ENCODE data around the gene RASGRF1.

- TF ChIP-seq EZH2 (IDR thresholded peaks at IDR 0.05; ENCODE audit: low read length, missing control alignments): no peak
- TF ChIP-seq, protein P1, sequence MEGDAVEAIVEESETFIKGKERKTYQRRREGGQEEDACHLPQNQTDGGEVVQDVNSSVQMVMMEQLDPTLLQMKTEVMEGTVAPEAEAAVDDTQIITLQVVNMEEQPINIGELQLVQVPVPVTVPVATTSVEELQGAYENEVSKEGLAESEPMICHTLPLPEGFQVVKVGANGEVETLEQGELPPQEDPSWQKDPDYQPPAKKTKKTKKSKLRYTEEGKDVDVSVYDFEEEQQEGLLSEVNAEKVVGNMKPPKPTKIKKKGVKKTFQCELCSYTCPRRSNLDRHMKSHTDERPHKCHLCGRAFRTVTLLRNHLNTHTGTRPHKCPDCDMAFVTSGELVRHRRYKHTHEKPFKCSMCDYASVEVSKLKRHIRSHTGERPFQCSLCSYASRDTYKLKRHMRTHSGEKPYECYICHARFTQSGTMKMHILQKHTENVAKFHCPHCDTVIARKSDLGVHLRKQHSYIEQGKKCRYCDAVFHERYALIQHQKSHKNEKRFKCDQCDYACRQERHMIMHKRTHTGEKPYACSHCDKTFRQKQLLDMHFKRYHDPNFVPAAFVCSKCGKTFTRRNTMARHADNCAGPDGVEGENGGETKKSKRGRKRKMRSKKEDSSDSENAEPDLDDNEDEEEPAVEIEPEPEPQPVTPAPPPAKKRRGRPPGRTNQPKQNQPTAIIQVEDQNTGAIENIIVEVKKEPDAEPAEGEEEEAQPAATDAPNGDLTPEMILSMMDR (conservative IDR thresholded peaks at IDR 0.05 in 1 of 2, IDR thresholded peaks at IDR 0.05 in 1 of 2; ENCODE audit: low read depth in 1 of 2, low read length in 2 of 2): no peak
These were observed 120.8 kb downstream of the RASGRF1 start for GRCh38 chr15:78969687-78970349.
